HepG2 (cell line): Measurements from ENCODE around the gene CNNM2. TPM values are rescaled to one million over a fixed set of nuclear protein-coding genes. Genes with fewer than 3 reads are reported as not detected.

Source experiments
- FOXK2 ChIP-seq: fragments of 450-650 bp; IDR thresholded peaks from 2 replicates; pipeline ENCODE4 v1.6.1; 2016
- GATA4 ChIP-seq: sonication (generic); IDR thresholded peaks from 2 replicates; pipeline ENCODE4 v1.6.1; 2016; ENCODE audit warnings: antibody characterized with exemption, low read depth, borderline replicate concordance
- GMEB2 ChIP-seq: IDR thresholded peaks from 2 replicates; pipeline ENCODE4 v1.6.1; 2016; ENCODE audit warnings: missing biosample characterization, missing genetic modification reagents, low read depth
- HNF1A ChIP-seq, 2 experiments: sonication (generic) in 1 of 2; formaldehyde crosslinking in 1 of 2; IDR thresholded peaks; 2 replicates each; pipeline versions ENCODE4 v1.4.0 to v1.6.1; 2016 to 2020; ENCODE audit warnings: borderline replicate concordance in 1 of 2, low read depth in 1 of 2, mild to moderate bottlenecking in 1 of 2, missing genetic modification reagents in 1 of 2
- MAFK ChIP-seq, 2 experiments: IDR thresholded peaks in 1 of 2; conservative IDR thresholded peaks in 1 of 2; 2 replicates each; pipeline ENCODE4 v1.6.1; 2011; ENCODE audit warnings: improper control_type of control experiment in 2 of 2, low read length in 2 of 2
- MYPOP ChIP-seq: sonication (generic); formaldehyde crosslinking; IDR thresholded peaks from 2 replicates; pipeline ENCODE4 v1.8.1; 2023; ENCODE audit warnings: mild to moderate bottlenecking, moderate library complexity, missing genetic modification reagents
- NR0B2 ChIP-seq: sonication (generic); formaldehyde crosslinking; IDR thresholded peaks from 2 replicates; pipeline ENCODE4 v1.4.0; 2020; ENCODE audit warnings: mild to moderate bottlenecking, missing genetic modification reagents
- NR3C1 ChIP-seq: sonication (generic); formaldehyde crosslinking; IDR thresholded peaks from 2 replicates; pipeline ENCODE4 v1.4.0; 2020; ENCODE audit warnings: missing genetic modification reagents
- SP4 ChIP-seq: sonication (generic); formaldehyde crosslinking; IDR thresholded peaks from 2 replicates; pipeline ENCODE4 v1.8.1; 2023; ENCODE audit warnings: mild to moderate bottlenecking, missing genetic modification reagents
- TAF15 ChIP-seq: fragments of 200-400 bp; formaldehyde crosslinking; IDR thresholded peaks from one replicate; pipeline ENCODE4 v1.6.1; 2018; ENCODE audit warnings: mild to moderate bottlenecking, low read depth, low read length; ENCODE audit not compliant: poor library complexity, severe bottlenecking
- TIGD3 ChIP-seq: sonication (generic); formaldehyde crosslinking; IDR thresholded peaks from 2 replicates; pipeline ENCODE4 v1.5.1; 2020; ENCODE audit warnings: mild to moderate bottlenecking, missing genetic modification reagents, borderline replicate concordance
- ZFP62 ChIP-seq: sonication (generic); formaldehyde crosslinking; IDR thresholded peaks from 2 replicates; pipeline ENCODE4 v1.4.0; 2020; ENCODE audit warnings: missing genetic modification reagents
- ZMAT3 ChIP-seq: sonication (generic); formaldehyde crosslinking; conservative IDR thresholded peaks from 2 replicates; pipeline ENCODE4 v1.7.0; 2021; ENCODE audit warnings: missing genetic modification reagents
- ZNF160 ChIP-seq: sonication (generic); formaldehyde crosslinking; IDR thresholded peaks from 2 replicates; pipeline ENCODE4 v1.8.0; 2022; ENCODE audit warnings: mild to moderate bottlenecking, inconsistent platforms, missing genetic modification reagents
- ZNF251 ChIP-seq: sonication (generic); formaldehyde crosslinking; IDR thresholded peaks from 2 replicates; pipeline ENCODE4 v1.9.0; 2021; ENCODE audit warnings: mild to moderate bottlenecking, missing genetic modification reagents
- ZNF275 ChIP-seq: sonication (generic); formaldehyde crosslinking; IDR thresholded peaks from 2 replicates; pipeline ENCODE4 v1.8.0; 2022; ENCODE audit warnings: missing genetic modification reagents, mild to moderate bottlenecking, inconsistent platforms, borderline replicate concordance
- ZNF597 ChIP-seq: sonication (generic); formaldehyde crosslinking; IDR thresholded peaks from 2 replicates; pipeline ENCODE4 v1.5.0; 2020; ENCODE audit warnings: missing genetic modification reagents
- polyA plus RNA-seq, 8 experiments: library from polyadenylated mRNA; depleted of rRNA in 3 of 8; stranded (reverse) in 7 of 8; unstranded in 1 of 8; fragments of >200 nt; fragmentation: Illumina TruSeq in 4 of 8; extraction: Trizol in 4 of 8; gene quantifications; 2 replicates each; pipeline versions ENCODE4 v1.2.1 to v1.2.3, GENCODE V29; 2011 to 2016; ENCODE audit warnings: low read depth in 4 of 8, missing spikeins in 1 of 8, mixed read lengths in 1 of 8; ENCODE audit not compliant: insufficient read depth in 1 of 8
- total RNA-seq, 5 experiments: library from RNA; depleted of rRNA; stranded (reverse); fragments of >200 nt; fragmentation: Illumina TruSeq; extraction: Trizol; gene quantifications; 2 replicates each; pipeline ENCODE4 v1.2.3, GENCODE V29; 2016; ENCODE audit warnings: low read depth in 1 of 5

The CNNM2 gene
- total and polyA plus RNA-seq, 2 of the 13 experiments (the other 11 are each of a cell fraction or from before 2014, with no cell fraction given): 7.1 to 9.0 TPM

- no peak for TF ChIP-seq HNF1A (IDR thresholded peaks at IDR 0.05; ENCODE audit: low read depth)
- TF ChIP-seq HNF1A (CRISPR knock-in tag; IDR thresholded peaks at IDR 0.05; ENCODE audit: borderline replicate concordance): no peak
- TF ChIP-seq MAFK (conservative IDR thresholded peaks at IDR 0.05 in 1 of 2, IDR thresholded peaks at IDR 0.05 in 1 of 2; ENCODE audit: low read length in 2 of 2): no peak
- TF ChIP-seq NR3C1 (CRISPR knock-in tag): no peak
- TF ChIP-seq GATA4: no peak
- no peak for TF ChIP-seq ZMAT3 (CRISPR knock-in tag)
- no peak for TF ChIP-seq GMEB2
- no peak for TF ChIP-seq ZNF160 (CRISPR knock-in tag)
- TF ChIP-seq ZFP62 (CRISPR knock-in tag): no peak
- no peak for TF ChIP-seq MYPOP
- TF ChIP-seq TAF15: no peak
- no peak for TF ChIP-seq FOXK2
- TF ChIP-seq SP4 (CRISPR knock-in tag): no peak
- no peak for TF ChIP-seq TIGD3 (CRISPR knock-in tag)
- TF ChIP-seq NR0B2 (CRISPR knock-in tag): no peak
- no peak for TF ChIP-seq ZNF597
- no peak for TF ChIP-seq ZNF275 (CRISPR knock-in tag)
- TF ChIP-seq ZNF251 (CRISPR knock-in tag): no peak
Observed at GRCh38 chr10:103120977-103121735, 203.1 kb downstream of the CNNM2 start (continued).
